Measurements from ENCODE around the gene CPED1. TPM values are rescaled to one million over a fixed set of nuclear protein-coding genes. Genes with fewer than 3 reads are reported as not detected.

The CPED1 gene
- total RNA-seq, 1 experiment from 2014 or later = 0.39 TPM

DNA sequence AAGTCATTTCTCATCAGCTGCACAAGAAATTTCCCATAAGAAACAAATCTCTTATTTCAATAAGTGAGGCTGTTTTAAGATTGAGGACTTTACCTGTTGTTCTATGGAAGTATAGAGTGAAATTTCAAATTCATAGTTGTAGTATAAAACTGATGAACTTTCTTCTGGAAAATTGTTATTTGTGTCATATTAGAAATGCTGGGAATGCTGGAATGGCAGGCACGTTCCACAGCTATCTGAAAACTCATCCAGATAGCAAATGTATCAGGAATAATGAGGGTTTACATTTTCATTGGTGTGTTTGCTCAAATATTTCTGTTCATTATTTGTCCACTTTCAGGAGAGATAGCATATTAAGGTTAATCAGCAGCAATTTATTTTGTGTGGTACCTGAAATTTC is 40.8 kb downstream of the CPED1 start:
- Histone ChIP-seq H3K27me3 (ENCODE audit: control insufficient read depth, insufficient read depth, low read length) (no peaks in the 10 kb centered on the region; the same call in 1 of the 2 replicates), H3K27ac (ENCODE audit: low read length) (no peak overlapping the region), H3K4me3 (ENCODE audit: low read depth in 2 of 2, low read length in 2 of 2) (no peak overlapping the region), H3K36me3 (ENCODE audit: control insufficient read depth, insufficient read depth, low read length) (no peaks in the 10 kb centered on the region), H3K4me1 (ENCODE audit: control insufficient read depth, insufficient read depth, low read length) (no peaks in the 10 kb centered on the region; the same call in 1 of the 2 replicates), H3K9me3 (ENCODE audit: control insufficient read depth, insufficient read depth, low read depth, low read length) (no peaks in the 10 kb centered on the region)
- CTCF ChIA-PET = no interaction called here
- ATAC-seq (no peak), DNase-seq (ENCODE audit: low read depth, low spot score) (no peak)
- in situ Hi-C loops (cut with HindIII; ENCODE audit: low pct_unique_long_range_greater_than_20kb, low sequenced_read_pairs) (no loop called here), intact Hi-C loops (cut with micrococcal nuclease; ENCODE audit: unreplicated experiment) (no loop called here)
- POLR2A ChIA-PET = no interaction called here
- no TSS peak for BruUV-seq (replicated peaks)
- TF ChIP-seq POLR2AphosphoS5 (IDR thresholded peaks at IDR 0.05; ENCODE audit: low read depth, low read length) (no peak), TCF7L2 (IDR thresholded peaks at IDR 0.05; ENCODE audit: low read depth, low read length) (no peak), SIN3A (IDR thresholded peaks at IDR 0.05; ENCODE audit: borderline replicate concordance, insufficient read depth, low read depth, low read length) (no peak)
- TF ChIP-seq, protein P1, sequence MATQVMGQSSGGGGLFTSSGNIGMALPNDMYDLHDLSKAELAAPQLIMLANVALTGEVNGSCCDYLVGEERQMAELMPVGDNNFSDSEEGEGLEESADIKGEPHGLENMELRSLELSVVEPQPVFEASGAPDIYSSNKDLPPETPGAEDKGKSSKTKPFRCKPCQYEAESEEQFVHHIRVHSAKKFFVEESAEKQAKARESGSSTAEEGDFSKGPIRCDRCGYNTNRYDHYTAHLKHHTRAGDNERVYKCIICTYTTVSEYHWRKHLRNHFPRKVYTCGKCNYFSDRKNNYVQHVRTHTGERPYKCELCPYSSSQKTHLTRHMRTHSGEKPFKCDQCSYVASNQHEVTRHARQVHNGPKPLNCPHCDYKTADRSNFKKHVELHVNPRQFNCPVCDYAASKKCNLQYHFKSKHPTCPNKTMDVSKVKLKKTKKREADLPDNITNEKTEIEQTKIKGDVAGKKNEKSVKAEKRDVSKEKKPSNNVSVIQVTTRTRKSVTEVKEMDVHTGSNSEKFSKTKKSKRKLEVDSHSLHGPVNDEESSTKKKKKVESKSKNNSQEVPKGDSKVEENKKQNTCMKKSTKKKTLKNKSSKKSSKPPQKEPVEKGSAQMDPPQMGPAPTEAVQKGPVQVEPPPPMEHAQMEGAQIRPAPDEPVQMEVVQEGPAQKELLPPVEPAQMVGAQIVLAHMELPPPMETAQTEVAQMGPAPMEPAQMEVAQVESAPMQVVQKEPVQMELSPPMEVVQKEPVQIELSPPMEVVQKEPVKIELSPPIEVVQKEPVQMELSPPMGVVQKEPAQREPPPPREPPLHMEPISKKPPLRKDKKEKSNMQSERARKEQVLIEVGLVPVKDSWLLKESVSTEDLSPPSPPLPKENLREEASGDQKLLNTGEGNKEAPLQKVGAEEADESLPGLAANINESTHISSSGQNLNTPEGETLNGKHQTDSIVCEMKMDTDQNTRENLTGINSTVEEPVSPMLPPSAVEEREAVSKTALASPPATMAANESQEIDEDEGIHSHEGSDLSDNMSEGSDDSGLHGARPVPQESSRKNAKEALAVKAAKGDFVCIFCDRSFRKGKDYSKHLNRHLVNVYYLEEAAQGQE (IDR thresholded peaks at IDR 0.05; ENCODE audit: insufficient read depth in 1 of 2, low read depth in 2 of 2, low read length in 1 of 2) = no peak
- TF ChIP-seq, protein P2, sequence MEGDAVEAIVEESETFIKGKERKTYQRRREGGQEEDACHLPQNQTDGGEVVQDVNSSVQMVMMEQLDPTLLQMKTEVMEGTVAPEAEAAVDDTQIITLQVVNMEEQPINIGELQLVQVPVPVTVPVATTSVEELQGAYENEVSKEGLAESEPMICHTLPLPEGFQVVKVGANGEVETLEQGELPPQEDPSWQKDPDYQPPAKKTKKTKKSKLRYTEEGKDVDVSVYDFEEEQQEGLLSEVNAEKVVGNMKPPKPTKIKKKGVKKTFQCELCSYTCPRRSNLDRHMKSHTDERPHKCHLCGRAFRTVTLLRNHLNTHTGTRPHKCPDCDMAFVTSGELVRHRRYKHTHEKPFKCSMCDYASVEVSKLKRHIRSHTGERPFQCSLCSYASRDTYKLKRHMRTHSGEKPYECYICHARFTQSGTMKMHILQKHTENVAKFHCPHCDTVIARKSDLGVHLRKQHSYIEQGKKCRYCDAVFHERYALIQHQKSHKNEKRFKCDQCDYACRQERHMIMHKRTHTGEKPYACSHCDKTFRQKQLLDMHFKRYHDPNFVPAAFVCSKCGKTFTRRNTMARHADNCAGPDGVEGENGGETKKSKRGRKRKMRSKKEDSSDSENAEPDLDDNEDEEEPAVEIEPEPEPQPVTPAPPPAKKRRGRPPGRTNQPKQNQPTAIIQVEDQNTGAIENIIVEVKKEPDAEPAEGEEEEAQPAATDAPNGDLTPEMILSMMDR (IDR thresholded peaks at IDR 0.05) = no peak

DNA sequence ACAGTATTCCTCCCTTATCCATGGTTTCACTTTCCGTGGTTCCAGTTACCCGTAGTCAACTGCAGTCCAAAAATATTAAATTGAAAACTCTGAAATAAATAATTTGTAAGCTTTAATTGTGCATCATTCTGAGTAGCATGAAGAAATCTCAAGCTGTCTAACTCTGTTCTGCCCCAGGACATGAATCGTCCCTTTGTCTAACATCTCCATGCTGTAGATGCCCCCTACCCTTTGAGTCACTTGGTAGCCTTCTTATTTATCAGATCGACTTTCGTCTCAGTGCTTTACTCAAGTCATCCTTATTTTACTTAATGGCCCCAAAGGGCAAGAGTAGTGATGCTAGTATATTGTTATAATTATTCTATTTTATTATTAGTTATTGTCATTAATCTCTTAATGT is 41.8 kb downstream of the CPED1 start:
- in situ Hi-C loops (cut with HindIII; ENCODE audit: low pct_unique_long_range_greater_than_20kb, low sequenced_read_pairs) = no loop called here
- DNase-seq (ENCODE audit: low read depth, low spot score) = no peak
- H3K9me3 ChIP-seq (ENCODE audit: control insufficient read depth, insufficient read depth, low read depth, low read length) = no peaks in the 10 kb centered on the region
- H3K4me3 ChIP-seq (ENCODE audit: low read depth in 2 of 2, low read length in 2 of 2) = no peak overlapping the region
- no peak for TF ChIP-seq TCF7L2 (IDR thresholded peaks at IDR 0.05; ENCODE audit: low read depth, low read length)
- TF ChIP-seq POLR2AphosphoS5 (IDR thresholded peaks at IDR 0.05; ENCODE audit: low read depth, low read length) = no peak
- no peak for TF ChIP-seq SIN3A (IDR thresholded peaks at IDR 0.05; ENCODE audit: borderline replicate concordance, insufficient read depth, low read depth, low read length)
- TF ChIP-seq, protein P2 (IDR thresholded peaks at IDR 0.05) = no peak
- TF ChIP-seq, protein P1 (IDR thresholded peaks at IDR 0.05; ENCODE audit: insufficient read depth in 1 of 2, low read depth in 2 of 2, low read length in 1 of 2) = no peak
- ATAC-seq = no peak
- no TSS peak for BruUV-seq (replicated peaks)
- intact Hi-C loops (cut with micrococcal nuclease; ENCODE audit: unreplicated experiment) = no loop called here
- ChIA-PET CTCF (no interaction called here), POLR2A (no interaction called here)
- H3K36me3 ChIP-seq (ENCODE audit: control insufficient read depth, insufficient read depth, low read length) = no peaks in the 10 kb centered on the region
- H3K27ac ChIP-seq (ENCODE audit: low read length) = no peak overlapping the region
- no peaks in the 10 kb centered on the region for H3K27me3 ChIP-seq (ENCODE audit: control insufficient read depth, insufficient read depth, low read length)
- H3K4me1 ChIP-seq (ENCODE audit: control insufficient read depth, insufficient read depth, low read length) = no peaks in the 10 kb centered on the region; the same call in 1 of the 2 replicates
